ENCODE measurements around the gene NME7.

The NME7 gene

GRCh38 chr1:169106921-169107602, 260.5 kb downstream of the NME7 start:
- no peak for DNase-seq (ENCODE audit: low spot score)

- DNase-seq (ENCODE audit: low spot score): peak; percentile 93
These were observed 261.3 kb downstream of the NME7 start, which contains the start of gene ATP1B1 for GRCh38 chr1:169106095-169106920. ATP1B1 (plus strand) TSS chr1:169106690; CDS start chr1:169106830, 140 bp downstream.

GRCh38 chr1:169105434-169106094, 262.0 kb downstream of the NME7 start:
- peak; percentile 78 for DNase-seq (ENCODE audit: low spot score)

GRCh38 chr1:169105087-169105433, 262.5 kb downstream of the NME7 start:
- DNase-seq (ENCODE audit: low spot score): no peak

GRCh38 chr1:169103480-169103893, 264.1 kb downstream of the NME7 start:
- DNase-seq (ENCODE audit: low spot score): no peak

GRCh38 chr1:169103002-169103401, 264.6 kb downstream of the NME7 start:
- DNase-seq (ENCODE audit: low spot score): no peak

GRCh38 chr1:169102567-169102966, 265.0 kb downstream of the NME7 start:
- DNase-seq (ENCODE audit: low spot score): no peak

- no peak for DNase-seq (ENCODE audit: low spot score)
These were observed 266.9 kb downstream of the NME7 start for GRCh38 chr1:169100651-169101088.

- no peak for DNase-seq (ENCODE audit: low spot score)
These were observed 267.4 kb downstream of the NME7 start for GRCh38 chr1:169100208-169100607.

- no peak for DNase-seq (ENCODE audit: low spot score)
These were observed 268.0 kb downstream of the NME7 start for GRCh38 chr1:169099561-169099960.

GRCh38 chr1:169098380-169098779, 269.2 kb downstream of the NME7 start:
- no peak for DNase-seq (ENCODE audit: low spot score)

- no peak for DNase-seq (ENCODE audit: low spot score)
These were observed 272.6 kb downstream of the NME7 start for GRCh38 chr1:169094897-169095569.

GRCh38 chr1:169092399-169092798, 275.2 kb downstream of the NME7 start:
- no peak for DNase-seq (ENCODE audit: low spot score)

GRCh38 chr1:169091480-169091941, 276.1 kb downstream of the NME7 start:
- DNase-seq (ENCODE audit: low spot score): no peak

GRCh38 chr1:169090900-169091311, 276.7 kb downstream of the NME7 start:
- no peak for DNase-seq (ENCODE audit: low spot score)

- no peak for DNase-seq (ENCODE audit: low spot score)
These were observed 277.2 kb downstream of the NME7 start for GRCh38 chr1:169090308-169090899.

GRCh38 chr1:169089776-169090175, 277.8 kb downstream of the NME7 start:
- no peak for DNase-seq (ENCODE audit: low spot score)

GRCh38 chr1:169087876-169088275, 279.7 kb downstream of the NME7 start:
- DNase-seq (ENCODE audit: low spot score): no peak

- no peak for DNase-seq (ENCODE audit: low spot score)
These were observed 280.8 kb downstream of the NME7 start for GRCh38 chr1:169086603-169087455.

GRCh38 chr1:169085911-169086310, 281.7 kb downstream of the NME7 start:
- DNase-seq (ENCODE audit: low spot score): no peak
